ENCODE results near the gene WSCD2. TPM values are rescaled to one million over a fixed set of nuclear protein-coding genes. Genes with fewer than 3 reads are reported as not detected.

Gene WSCD2
- polyA plus RNA-seq, 1 donor (not counting 4 experiments of a cell fraction or from before 2014, with no cell fraction given): not detected

DNA sequence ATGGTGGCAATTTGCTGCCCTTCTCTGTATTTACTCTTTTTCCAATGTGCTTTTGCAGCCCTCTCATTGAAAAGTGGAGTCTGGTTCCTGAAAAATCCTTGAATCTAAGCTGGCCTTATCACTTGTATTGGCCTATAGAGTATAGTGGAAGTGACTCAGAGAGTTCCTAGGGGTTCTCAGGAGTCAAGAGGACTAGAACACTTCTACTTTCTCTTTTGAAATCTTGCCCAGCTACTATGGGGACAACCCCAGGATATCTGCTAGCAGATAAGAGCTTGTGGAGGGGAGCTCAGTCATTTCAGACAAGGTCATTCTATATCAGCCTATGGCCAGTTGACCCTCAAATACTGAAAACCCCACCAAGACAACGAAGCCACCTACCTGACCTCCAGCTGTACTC, 26.7 kb upstream of the WSCD2 start:
- Histone ChIP-seq H3K9me1 (ENCODE audit: control insufficient read depth, extremely low read depth, insufficient read depth, low read length) (no peaks in the 10 kb centered on the region), H4K20me1 (ENCODE audit: control insufficient read depth, extremely low read depth, insufficient read depth, low read length) (no peaks in the 10 kb centered on the region), H3K4me3 (ENCODE audit: control insufficient read depth in 2 of 3, extremely low read depth in 1 of 3, insufficient read depth in 2 of 3, low read depth in 1 of 3, low read length in 3 of 3) (no peak overlapping the region), H3K9me3 (ENCODE audit: control insufficient read depth, low read depth, low read length) (no peaks in the 10 kb centered on the region), H3K9ac (ENCODE audit: control insufficient read depth, extremely low read depth, insufficient read depth, low read length) (no peak overlapping the region), H3K4me1 (ENCODE audit: control insufficient read depth, extremely low read depth, insufficient read depth, low read length) (no peaks in the 10 kb centered on the region), H3K4me2 (ENCODE audit: control insufficient read depth, extremely low read depth, insufficient read depth, low read depth, low read length) (no peak overlapping the region), H3K27me3 (ENCODE audit: control insufficient read depth, extremely low read depth, insufficient read depth, low read length) (no peaks in the 10 kb centered on the region), H2AFZ (ENCODE audit: control insufficient read depth, low read length) (no peak overlapping the region), H3K79me2 (ENCODE audit: control insufficient read depth, insufficient read depth, low read length) (no peaks in the 10 kb centered on the region), H3K36me3 (ENCODE audit: control insufficient read depth in 2 of 2, extremely low read depth in 1 of 2, insufficient read depth in 2 of 2, low read length in 2 of 2) (no peaks in the 10 kb centered on the region), H3K27ac (ENCODE audit: control insufficient read depth, insufficient read depth, low read length) (no peak overlapping the region)
- FAIRE-seq (no peak), DNase-seq (ENCODE audit: low read depth, low spot score) (no peak)
- TF ChIP-seq, protein P1, sequence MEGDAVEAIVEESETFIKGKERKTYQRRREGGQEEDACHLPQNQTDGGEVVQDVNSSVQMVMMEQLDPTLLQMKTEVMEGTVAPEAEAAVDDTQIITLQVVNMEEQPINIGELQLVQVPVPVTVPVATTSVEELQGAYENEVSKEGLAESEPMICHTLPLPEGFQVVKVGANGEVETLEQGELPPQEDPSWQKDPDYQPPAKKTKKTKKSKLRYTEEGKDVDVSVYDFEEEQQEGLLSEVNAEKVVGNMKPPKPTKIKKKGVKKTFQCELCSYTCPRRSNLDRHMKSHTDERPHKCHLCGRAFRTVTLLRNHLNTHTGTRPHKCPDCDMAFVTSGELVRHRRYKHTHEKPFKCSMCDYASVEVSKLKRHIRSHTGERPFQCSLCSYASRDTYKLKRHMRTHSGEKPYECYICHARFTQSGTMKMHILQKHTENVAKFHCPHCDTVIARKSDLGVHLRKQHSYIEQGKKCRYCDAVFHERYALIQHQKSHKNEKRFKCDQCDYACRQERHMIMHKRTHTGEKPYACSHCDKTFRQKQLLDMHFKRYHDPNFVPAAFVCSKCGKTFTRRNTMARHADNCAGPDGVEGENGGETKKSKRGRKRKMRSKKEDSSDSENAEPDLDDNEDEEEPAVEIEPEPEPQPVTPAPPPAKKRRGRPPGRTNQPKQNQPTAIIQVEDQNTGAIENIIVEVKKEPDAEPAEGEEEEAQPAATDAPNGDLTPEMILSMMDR (optimal IDR thresholded peaks at IDR 0.05 in 1 of 3, IDR thresholded peaks at IDR 0.05 in 1 of 3, conservative IDR thresholded peaks at IDR 0.05 in 1 of 3; ENCODE audit: extremely low read depth in 1 of 3, insufficient read depth in 2 of 3, low read length in 3 of 3): no peak
- TF ChIP-seq EZH2 (IDR thresholded peaks at IDR 0.05; ENCODE audit: low read length): no peak
- dilution Hi-C loops (cut with MboI; ENCODE audit: extremely low pct_ligation_motif_present, low sequenced_read_pairs): no loop called here

DNA sequence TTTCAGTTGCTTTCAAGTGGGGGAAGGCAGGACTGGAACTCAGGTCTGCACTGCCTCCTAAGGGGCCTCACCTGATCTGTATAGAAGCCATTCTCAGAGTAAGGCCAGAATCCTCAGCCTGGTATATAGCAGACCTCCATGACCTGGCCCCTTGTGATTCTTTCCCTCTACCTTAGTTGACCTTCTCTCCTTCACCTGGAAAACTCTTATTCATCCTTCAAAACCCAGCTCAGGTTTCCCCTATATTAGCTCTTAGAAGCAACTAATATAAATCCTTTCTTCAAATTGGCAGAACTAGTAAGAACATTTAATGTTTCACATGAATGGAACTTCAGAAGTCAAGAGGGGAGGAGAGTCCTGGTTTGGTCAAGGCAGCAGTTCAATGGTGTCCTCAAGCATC, 26.0 kb upstream of the WSCD2 start:
- Histone ChIP-seq H3K4me2 (ENCODE audit: control insufficient read depth, extremely low read depth, insufficient read depth, low read depth, low read length) (no peak overlapping the region), H3K79me2 (ENCODE audit: control insufficient read depth, insufficient read depth, low read length) (no peaks in the 10 kb centered on the region), H3K9me1 (ENCODE audit: control insufficient read depth, extremely low read depth, insufficient read depth, low read length) (no peaks in the 10 kb centered on the region), H3K27me3 (ENCODE audit: control insufficient read depth, extremely low read depth, insufficient read depth, low read length) (no peaks in the 10 kb centered on the region), H3K27ac (ENCODE audit: control insufficient read depth, insufficient read depth, low read length) (no peak overlapping the region), H4K20me1 (ENCODE audit: control insufficient read depth, extremely low read depth, insufficient read depth, low read length) (no peaks in the 10 kb centered on the region), H2AFZ (ENCODE audit: control insufficient read depth, low read length) (no peak overlapping the region), H3K36me3 (ENCODE audit: control insufficient read depth in 2 of 2, extremely low read depth in 1 of 2, insufficient read depth in 2 of 2, low read length in 2 of 2) (no peaks in the 10 kb centered on the region), H3K4me3 (ENCODE audit: control insufficient read depth in 2 of 3, extremely low read depth in 1 of 3, insufficient read depth in 2 of 3, low read depth in 1 of 3, low read length in 3 of 3) (no peak overlapping the region), H3K4me1 (ENCODE audit: control insufficient read depth, extremely low read depth, insufficient read depth, low read length) (no peaks in the 10 kb centered on the region), H3K9me3 (ENCODE audit: control insufficient read depth, low read depth, low read length) (no peaks in the 10 kb centered on the region), H3K9ac (ENCODE audit: control insufficient read depth, extremely low read depth, insufficient read depth, low read length) (no peak overlapping the region)
- DNase-seq (ENCODE audit: low read depth, low spot score) (no peak), FAIRE-seq (no peak)
- dilution Hi-C loops (cut with MboI; ENCODE audit: extremely low pct_ligation_motif_present, low sequenced_read_pairs): no loop called here
- TF ChIP-seq, protein P1 (optimal IDR thresholded peaks at IDR 0.05 in 1 of 3, IDR thresholded peaks at IDR 0.05 in 1 of 3, conservative IDR thresholded peaks at IDR 0.05 in 1 of 3; ENCODE audit: extremely low read depth in 1 of 3, insufficient read depth in 2 of 3, low read length in 3 of 3): no peak
- TF ChIP-seq EZH2 (IDR thresholded peaks at IDR 0.05; ENCODE audit: low read length): no peak
